Skeletal muscle satellite cell (primary cell): ENCODE results near the gene PGS1.

Source experiments
- H3K27me3 ChIP-seq: 2 replicates; pipeline ENCODE4 v1.7.0; 2013; ENCODE audit warnings: low read length; ENCODE audit not compliant: control insufficient read depth, insufficient read depth
- H3K36me3 ChIP-seq: 2 replicates; pipeline ENCODE4 v1.7.0; 2013; ENCODE audit warnings: mild to moderate bottlenecking, control low read depth, low read length; ENCODE audit not compliant: insufficient read depth
- H3K4me1 ChIP-seq: 2 replicates; pipeline ENCODE4 v1.7.0; 2013; ENCODE audit warnings: low read length; ENCODE audit not compliant: control insufficient read depth, insufficient read depth
- H3K4me2 ChIP-seq: 2 replicates; pipeline ENCODE4 v1.7.0; 2013; ENCODE audit warnings: mild to moderate bottlenecking, low read length
- H3K4me3 ChIP-seq: 2 replicates; pipeline ENCODE4 v1.7.0; 2013; ENCODE audit warnings: low read length
- H3K9ac ChIP-seq: 2 replicates; pipeline ENCODE4 v1.7.0; 2013; ENCODE audit warnings: mild to moderate bottlenecking, low read depth, low read length, moderate library complexity
- H3K9me3 ChIP-seq: replicated peaks from 2 replicates; pipeline ENCODE4 v1.7.0; 2013; ENCODE audit warnings: mild to moderate bottlenecking, control low read depth, low read length

PGS1 gene

GRCh38 chr17:78359997-78360370 lies 18.5 kb upstream of the PGS1 start, which contains the start of gene SOCS3:
Gene SOCS3 (minus strand): TSS chr17:78360077. CDS start chr17:78359095, 982 bp downstream.
- H3K4me1 ChIP-seq, result peaks cover 33% of the 10 kb centered on the region
- H3K4me3 ChIP-seq, result peak within 1 kb of the TSS; percentile 89
- H3K9ac ChIP-seq, result peak within 1 kb of the TSS; percentile 92
- no peaks in the 10 kb centered on the region for H3K9me3 ChIP-seq
- peak within 1 kb of the TSS; percentile 97 for H3K4me2 ChIP-seq
- no peaks in the 10 kb centered on the region for H3K27me3 ChIP-seq
- peaks cover 30% of the 10 kb centered on the region for H3K36me3 ChIP-seq

- Histone ChIP-seq H3K9me3 (no peaks in the 10 kb centered on the region), H3K4me3 (peak overlapping the region; percentile 89), H3K9ac (peak overlapping the region; percentile 92), H3K27me3 (no peaks in the 10 kb centered on the region), H3K4me1 (peaks cover 37% of the 10 kb centered on the region), H3K36me3 (peaks cover 30% of the 10 kb centered on the region), H3K4me2 (peak overlapping the region; percentile 81)
Observed at GRCh38 chr17:78360371-78361224, 17.9 kb upstream of the PGS1 start.

- H3K36me3 ChIP-seq, result peaks cover 24% of the 10 kb centered on the region
- H3K9me3 ChIP-seq, result no peaks in the 10 kb centered on the region
- H3K4me3 ChIP-seq, result no peak overlapping the region
- H3K4me1 ChIP-seq, result peaks cover 38% of the 10 kb centered on the region
- peaks cover 3% of the 10 kb centered on the region for H3K27me3 ChIP-seq
- no peak overlapping the region for H3K4me2 ChIP-seq
- H3K9ac ChIP-seq, result no peak overlapping the region
Observed at GRCh38 chr17:78361225-78361701, 17.2 kb upstream of the PGS1 start.

GRCh38 chr17:78362232-78362631 lies 16.2 kb upstream of the PGS1 start:
- no peak overlapping the region for H3K4me2 ChIP-seq

GRCh38 chr17:78362671-78363070 lies 15.8 kb upstream of the PGS1 start:
- Histone ChIP-seq H3K4me1 (peaks cover 32% of the 10 kb centered on the region), H3K4me2 (no peak overlapping the region), H3K9ac (no peak overlapping the region), H3K4me3 (no peak overlapping the region), H3K27me3 (peaks cover 7% of the 10 kb centered on the region), H3K36me3 (peaks cover 12% of the 10 kb centered on the region), H3K9me3 (no peaks in the 10 kb centered on the region)

More at GRCh38 chr17:78362232-78362631, 16.2 kb upstream of the PGS1 start:
- Histone ChIP-seq H3K4me1 (peaks cover 36% of the 10 kb centered on the region), H3K27me3 (peaks cover 7% of the 10 kb centered on the region), H3K9ac (no peak overlapping the region), H3K4me3 (no peak overlapping the region), H3K9me3 (no peaks in the 10 kb centered on the region), H3K36me3 (peaks cover 17% of the 10 kb centered on the region)

- no peaks in the 10 kb centered on the region for H3K9me3 ChIP-seq
- H3K9ac ChIP-seq, result no peak overlapping the region
- peaks cover 19% of the 10 kb centered on the region for H3K4me1 ChIP-seq
- H3K4me3 ChIP-seq, result no peak overlapping the region
- no peaks in the 10 kb centered on the region for H3K36me3 ChIP-seq
- H3K4me2 ChIP-seq, result no peak overlapping the region
- H3K27me3 ChIP-seq, result peaks cover 7% of the 10 kb centered on the region
Observed at GRCh38 chr17:78364436-78365281, 13.8 kb upstream of the PGS1 start.

GRCh38 chr17:78365561-78366108 lies 12.8 kb upstream of the PGS1 start:
- Histone ChIP-seq H3K9me3 (no peaks in the 10 kb centered on the region), H3K4me2 (no peak overlapping the region), H3K4me1 (peaks cover 16% of the 10 kb centered on the region), H3K27me3 (peaks cover 7% of the 10 kb centered on the region), H3K9ac (peak overlapping the region; percentile 31), H3K36me3 (no peaks in the 10 kb centered on the region), H3K4me3 (no peak overlapping the region)

GRCh38 chr17:78366109-78366848 lies 12.2 kb upstream of the PGS1 start:
- H3K36me3 ChIP-seq, result no peaks in the 10 kb centered on the region
- no peak overlapping the region for H3K4me3 ChIP-seq
- peak overlapping the region; percentile 31 for H3K9ac ChIP-seq
- H3K4me2 ChIP-seq, result peak overlapping the region; percentile 29
- H3K27me3 ChIP-seq, result peaks cover 7% of the 10 kb centered on the region
- peaks cover 15% of the 10 kb centered on the region for H3K4me1 ChIP-seq
- no peaks in the 10 kb centered on the region for H3K9me3 ChIP-seq

GRCh38 chr17:78367193-78367592 lies 11.3 kb upstream of the PGS1 start:
- Histone ChIP-seq H3K27me3 (peaks cover 7% of the 10 kb centered on the region), H3K4me2 (no peak overlapping the region), H3K36me3 (no peaks in the 10 kb centered on the region), H3K4me3 (no peak overlapping the region), H3K9me3 (no peaks in the 10 kb centered on the region), H3K9ac (no peak overlapping the region), H3K4me1 (peaks cover 15% of the 10 kb centered on the region)

- Histone ChIP-seq H3K27me3 (peaks cover 7% of the 10 kb centered on the region), H3K9ac (no peak overlapping the region), H3K4me3 (no peak overlapping the region), H3K36me3 (no peaks in the 10 kb centered on the region), H3K9me3 (no peaks in the 10 kb centered on the region), H3K4me1 (peaks cover 15% of the 10 kb centered on the region), H3K4me2 (no peak overlapping the region)
Observed at GRCh38 chr17:78368348-78368747, 10.1 kb upstream of the PGS1 start.
